ENCODE results near the gene TFPI2.

TFPI2 gene

DNA sequence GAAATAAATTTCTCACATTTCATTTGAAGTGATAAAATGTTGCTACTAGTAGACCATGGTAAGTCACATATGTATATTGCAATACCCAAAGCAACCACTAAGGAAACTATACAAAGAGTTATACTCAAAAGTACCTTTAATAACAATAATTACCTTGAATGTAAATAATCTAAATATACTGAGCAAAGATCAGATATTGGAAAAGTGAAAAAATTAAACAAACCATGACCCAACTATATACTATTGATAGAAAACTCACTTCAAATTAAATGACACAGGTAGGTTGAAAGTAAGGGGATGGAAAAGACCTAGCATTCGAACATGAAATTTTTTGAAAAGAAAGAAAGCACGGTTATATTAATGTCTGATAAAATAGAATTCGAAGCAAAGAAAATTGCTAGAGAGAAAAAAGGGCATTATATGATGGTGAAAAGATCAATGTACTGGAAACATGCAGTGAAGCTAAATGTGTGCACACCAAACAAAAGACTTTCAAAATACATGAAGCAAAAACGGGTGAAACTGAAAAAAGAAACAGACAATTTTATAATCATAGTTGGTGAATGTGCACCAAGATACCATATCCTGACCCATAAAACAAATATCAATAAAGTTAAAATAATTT is 29.1 kb downstream of the TFPI2 start:
- Histone ChIP-seq H3K27ac (ENCODE audit: extremely low read depth, low read depth, low read length) (no peak overlapping the region), H3K4me1 (ENCODE audit: control insufficient read depth, insufficient read depth, low read length) (no peaks in the 10 kb centered on the region), H3K36me3 (ENCODE audit: control insufficient read depth in 2 of 2, insufficient read depth in 1 of 2, low read length in 2 of 2) (no peaks in the 10 kb centered on the region), H3K4me3 (ENCODE audit: low read depth, low read length) (no peak overlapping the region), H3K9me3 (ENCODE audit: control insufficient read depth, insufficient read depth, low read depth, low read length) (no peaks in the 10 kb centered on the region)
- POLR2A ChIA-PET: no interaction called here
- TF ChIP-seq ZBTB8A (tag by site-specific recombination; IDR thresholded peaks at IDR 0.05) (no peak), ZNF596 (tag by site-specific recombination; IDR thresholded peaks at IDR 0.05) (no peak), ZSCAN18 (tag by site-specific recombination; IDR thresholded peaks at IDR 0.05) (no peak), ZNF610 (tag by site-specific recombination; IDR thresholded peaks at IDR 0.05; ENCODE audit: borderline replicate concordance) (no peak), GLI4 (tag by site-specific recombination; IDR thresholded peaks at IDR 0.05) (no peak), ZNF169 (tag by site-specific recombination; IDR thresholded peaks at IDR 0.05) (no peak), ZBTB48 (tag by site-specific recombination; IDR thresholded peaks at IDR 0.05) (no peak)
- CTCF ChIA-PET: interaction anchor here (0.6 to 0.7 kb wide), 2 partner anchors 167 to 310 kb away, joined by 3 read pairs; no protein-coding TSS in a partner anchor

- ChIA-PET POLR2A (no interaction called here), CTCF (no interaction called here)
- no peak overlapping the region for H3K27ac ChIP-seq (ENCODE audit: extremely low read depth, low read depth, low read length)
- no peaks in the 10 kb centered on the region for H3K36me3 ChIP-seq (ENCODE audit: control insufficient read depth in 2 of 2, insufficient read depth in 1 of 2, low read length in 2 of 2)
- H3K4me1 ChIP-seq (ENCODE audit: control insufficient read depth, insufficient read depth, low read length): no peaks in the 10 kb centered on the region
- TF ChIP-seq SP2 (tag by site-specific recombination; IDR thresholded peaks at IDR 0.05) (no peak), KLF9 (tag by site-specific recombination; IDR thresholded peaks at IDR 0.05; ENCODE audit: low read depth) (no peak), ZNF416 (tag by site-specific recombination; IDR thresholded peaks at IDR 0.05) (no peak), PBX3 (CRISPR knock-in tag; IDR thresholded peaks at IDR 0.05) (no peak), ZNF837 (tag by site-specific recombination; IDR thresholded peaks at IDR 0.05) (no peak)
- TF ChIP-seq, protein P1, sequence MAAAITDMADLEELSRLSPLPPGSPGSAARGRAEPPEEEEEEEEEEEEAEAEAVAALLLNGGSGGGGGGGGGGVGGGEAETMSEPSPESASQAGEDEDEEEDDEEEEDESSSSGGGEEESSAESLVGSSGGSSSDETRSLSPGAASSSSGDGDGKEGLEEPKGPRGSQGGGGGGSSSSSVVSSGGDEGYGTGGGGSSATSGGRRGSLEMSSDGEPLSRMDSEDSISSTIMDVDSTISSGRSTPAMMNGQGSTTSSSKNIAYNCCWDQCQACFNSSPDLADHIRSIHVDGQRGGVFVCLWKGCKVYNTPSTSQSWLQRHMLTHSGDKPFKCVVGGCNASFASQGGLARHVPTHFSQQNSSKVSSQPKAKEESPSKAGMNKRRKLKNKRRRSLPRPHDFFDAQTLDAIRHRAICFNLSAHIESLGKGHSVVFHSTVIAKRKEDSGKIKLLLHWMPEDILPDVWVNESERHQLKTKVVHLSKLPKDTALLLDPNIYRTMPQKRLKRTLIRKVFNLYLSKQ (tag by site-specific recombination; IDR thresholded peaks at IDR 0.05; ENCODE audit: borderline replicate concordance): no peak
- H3K4me3 ChIP-seq (ENCODE audit: low read depth, low read length): no peak overlapping the region
- H3K9me3 ChIP-seq (ENCODE audit: control insufficient read depth, insufficient read depth, low read depth, low read length): no peaks in the 10 kb centered on the region
Observed at GRCh38 chr7:93860261-93860660, 30.3 kb downstream of the TFPI2 start.

DNA sequence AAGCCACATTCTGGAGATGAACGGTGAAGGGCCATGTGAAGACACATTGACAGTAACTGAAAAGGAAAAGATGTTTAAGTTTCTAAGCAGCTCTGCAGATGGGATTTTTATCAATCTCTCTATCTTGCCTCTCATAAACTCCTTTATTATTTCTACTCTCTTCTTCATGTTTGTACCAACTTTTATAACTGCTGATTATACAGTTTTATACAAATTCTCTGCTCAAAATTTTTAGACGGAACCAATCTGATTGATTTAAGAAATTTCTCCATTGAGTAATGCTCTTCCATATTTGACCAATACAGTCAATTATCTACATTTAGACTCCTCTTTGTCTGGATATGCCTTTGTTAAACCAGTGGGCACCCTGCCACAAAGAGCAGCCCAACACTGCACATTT is 31.7 kb downstream of the TFPI2 start:
- Histone ChIP-seq H3K4me3 (ENCODE audit: low read depth, low read length) (no peak overlapping the region), H3K9me3 (ENCODE audit: control insufficient read depth, insufficient read depth, low read depth, low read length) (no peaks in the 10 kb centered on the region), H3K27ac (ENCODE audit: extremely low read depth, low read depth, low read length) (no peak overlapping the region), H3K4me1 (ENCODE audit: control insufficient read depth, insufficient read depth, low read length) (no peaks in the 10 kb centered on the region), H3K36me3 (ENCODE audit: control insufficient read depth in 2 of 2, insufficient read depth in 1 of 2, low read length in 2 of 2) (no peaks in the 10 kb centered on the region)
- TF ChIP-seq, protein P2, sequence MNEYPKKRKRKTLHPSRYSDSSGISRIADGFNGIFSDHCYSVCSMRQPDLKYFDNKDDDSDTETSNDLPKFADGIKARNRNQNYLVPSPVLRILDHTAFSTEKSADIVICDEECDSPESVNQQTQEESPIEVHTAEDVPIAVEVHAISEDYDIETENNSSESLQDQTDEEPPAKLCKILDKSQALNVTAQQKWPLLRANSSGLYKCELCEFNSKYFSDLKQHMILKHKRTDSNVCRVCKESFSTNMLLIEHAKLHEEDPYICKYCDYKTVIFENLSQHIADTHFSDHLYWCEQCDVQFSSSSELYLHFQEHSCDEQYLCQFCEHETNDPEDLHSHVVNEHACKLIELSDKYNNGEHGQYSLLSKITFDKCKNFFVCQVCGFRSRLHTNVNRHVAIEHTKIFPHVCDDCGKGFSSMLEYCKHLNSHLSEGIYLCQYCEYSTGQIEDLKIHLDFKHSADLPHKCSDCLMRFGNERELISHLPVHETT (tag by site-specific recombination; IDR thresholded peaks at IDR 0.05): no peak
- TF ChIP-seq ZNF548 (tag by site-specific recombination; IDR thresholded peaks at IDR 0.05): no peak
- ChIA-PET POLR2A (no interaction called here), CTCF (no interaction called here)

Data from HEK293 (cell line).